ENCODE results near the gene NECTIN1.

NECTIN1 gene

DNA sequence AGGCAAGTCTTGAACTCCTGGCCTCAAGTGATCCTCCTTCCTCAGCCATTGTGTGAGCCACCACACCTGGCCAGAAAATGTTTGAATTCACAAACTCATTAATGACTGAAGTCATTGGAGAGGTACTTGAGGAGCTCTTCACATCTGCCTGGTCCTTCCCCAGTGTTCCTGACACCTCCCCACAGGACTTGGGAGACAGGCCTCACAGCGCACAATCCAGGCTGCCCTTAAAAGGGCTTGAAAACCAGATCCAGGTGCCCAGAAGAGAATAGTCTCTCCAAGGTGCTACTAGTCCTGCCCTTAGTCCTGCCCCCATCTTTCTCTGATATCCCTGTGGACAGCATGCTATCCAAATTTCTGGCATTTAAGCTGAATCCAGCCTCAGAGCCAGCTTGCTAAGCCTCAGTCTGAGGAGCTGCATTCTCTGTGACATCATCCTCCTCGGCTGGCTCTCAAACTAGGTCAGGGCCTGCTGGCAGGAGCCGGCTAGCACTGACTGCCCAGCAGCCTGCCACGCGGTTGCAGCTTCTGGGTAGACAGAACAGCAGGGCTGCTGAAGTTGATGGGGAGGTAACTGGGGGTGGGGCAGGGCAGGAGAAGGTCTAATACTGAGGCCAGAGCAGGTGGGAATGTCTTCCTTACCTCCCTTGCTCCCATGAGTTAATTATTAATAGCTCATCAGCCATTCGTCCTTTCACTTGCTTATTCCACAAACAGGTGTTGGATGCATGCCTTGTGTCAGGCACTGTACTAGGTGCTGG, 35.3 kb upstream of the NECTIN1 start:
- peaks cover 5% of the 10 kb centered on the region; the same call in 1 of the 2 replicates for H3K4me1 ChIP-seq (ENCODE audit: control insufficient read depth, insufficient read depth, low read length)
- H3K36me3 ChIP-seq (ENCODE audit: control insufficient read depth, insufficient read depth, low read length): no peaks in the 10 kb centered on the region
- no peak overlapping the region for H3K27ac ChIP-seq (ENCODE audit: low read depth, low read length)

DNA sequence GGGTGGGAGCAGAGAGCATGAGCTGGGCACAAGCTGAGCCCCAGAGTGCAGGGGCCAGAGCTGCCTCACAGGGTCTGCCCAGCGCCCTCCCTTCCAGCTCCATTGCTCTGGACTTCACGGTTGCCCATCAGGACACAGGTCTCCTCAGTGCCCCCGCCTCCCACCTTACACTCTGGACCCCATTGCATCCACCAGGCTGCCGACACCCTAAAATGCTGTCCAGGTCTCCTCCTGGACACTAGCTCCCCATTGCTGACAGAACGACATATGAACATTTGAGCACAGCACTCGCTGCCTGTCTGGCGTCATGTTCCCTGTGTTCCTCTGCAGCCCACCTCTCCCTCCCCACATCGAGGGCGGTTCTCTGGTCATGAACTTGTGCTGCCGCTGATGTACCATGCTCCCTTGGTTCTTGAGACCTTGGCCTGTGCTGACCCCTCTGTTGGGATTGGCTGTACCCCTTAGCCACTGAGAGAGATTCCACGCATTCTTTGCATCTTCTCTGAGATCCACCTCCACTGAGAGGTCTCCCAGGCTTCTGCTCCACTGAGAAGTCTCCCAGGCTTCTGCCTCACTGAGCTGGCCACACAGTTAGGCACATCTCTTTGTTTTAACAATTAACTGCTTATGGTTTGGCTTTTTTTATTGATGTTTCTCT, 34.2 kb upstream of the NECTIN1 start:
- no peaks in the 10 kb centered on the region for H3K9me3 ChIP-seq (ENCODE audit: control insufficient read depth, insufficient read depth, low read length)
- no peak overlapping the region for H3K4me3 ChIP-seq (ENCODE audit: low read depth, low read length)
- H3K36me3 ChIP-seq (ENCODE audit: control insufficient read depth, insufficient read depth, low read length): no peaks in the 10 kb centered on the region
- H3K4me1 ChIP-seq (ENCODE audit: control insufficient read depth, insufficient read depth, low read length): peaks cover 6% of the 10 kb centered on the region; the same call in 1 of the 2 replicates
- no peak overlapping the region for H3K27ac ChIP-seq (ENCODE audit: low read depth, low read length)
- H3K9ac ChIP-seq (ENCODE audit: low read depth, low read length): no peak overlapping the region
- no peaks in the 10 kb centered on the region for H3K27me3 ChIP-seq (ENCODE audit: control insufficient read depth, insufficient read depth, low read length)

More for the DNA sequence above, 35.3 kb upstream of the NECTIN1 start:
- Histone ChIP-seq H3K9ac (ENCODE audit: low read depth, low read length) (no peak overlapping the region), H3K9me3 (ENCODE audit: control insufficient read depth, insufficient read depth, low read length) (no peaks in the 10 kb centered on the region), H3K27me3 (ENCODE audit: control insufficient read depth, insufficient read depth, low read length) (no peaks in the 10 kb centered on the region), H3K4me3 (ENCODE audit: low read depth, low read length) (no peak overlapping the region)

- peaks cover 6% of the 10 kb centered on the region; the same call in 1 of the 2 replicates for H3K4me1 ChIP-seq (ENCODE audit: control insufficient read depth, insufficient read depth, low read length)
- H3K27ac ChIP-seq (ENCODE audit: low read depth, low read length): no peak overlapping the region
- no peak overlapping the region for H3K9ac ChIP-seq (ENCODE audit: low read depth, low read length)
- H3K4me3 ChIP-seq (ENCODE audit: low read depth, low read length): no peak overlapping the region
- no peaks in the 10 kb centered on the region for H3K9me3 ChIP-seq (ENCODE audit: control insufficient read depth, insufficient read depth, low read length)
- H3K36me3 ChIP-seq (ENCODE audit: control insufficient read depth, insufficient read depth, low read length): no peaks in the 10 kb centered on the region
- no peaks in the 10 kb centered on the region for H3K27me3 ChIP-seq (ENCODE audit: control insufficient read depth, insufficient read depth, low read length)
Observed at GRCh38 chr11:119759747-119760412, 30.9 kb upstream of the NECTIN1 start.

DNA sequence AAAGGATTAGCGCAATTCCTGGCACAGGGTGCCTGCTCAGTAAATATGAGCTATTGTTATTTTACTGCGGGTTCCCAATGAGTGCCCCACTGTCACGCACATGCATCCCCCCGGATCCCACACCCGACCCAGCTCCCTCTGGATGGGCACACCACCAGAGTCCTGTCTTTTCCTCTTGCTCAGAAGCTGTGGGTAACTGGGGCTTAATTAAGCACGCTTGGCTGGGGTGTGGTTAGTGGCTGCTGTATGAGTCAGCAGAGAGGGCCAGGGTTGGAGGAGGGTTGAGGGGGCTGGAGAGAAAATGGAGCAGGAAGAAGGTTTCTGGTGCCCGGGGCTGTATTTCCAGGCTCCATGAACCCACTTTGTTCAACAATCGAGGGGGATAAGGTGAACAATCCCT, 30.3 kb upstream of the NECTIN1 start:
- H3K27ac ChIP-seq (ENCODE audit: low read depth, low read length): no peak overlapping the region
- H3K36me3 ChIP-seq (ENCODE audit: control insufficient read depth, insufficient read depth, low read length): no peaks in the 10 kb centered on the region
- no peaks in the 10 kb centered on the region for H3K9me3 ChIP-seq (ENCODE audit: control insufficient read depth, insufficient read depth, low read length)
- no peak overlapping the region for H3K9ac ChIP-seq (ENCODE audit: low read depth, low read length)
- H3K27me3 ChIP-seq (ENCODE audit: control insufficient read depth, insufficient read depth, low read length): no peaks in the 10 kb centered on the region
- peaks cover 6% of the 10 kb centered on the region; the same call in 1 of the 2 replicates for H3K4me1 ChIP-seq (ENCODE audit: control insufficient read depth, insufficient read depth, low read length)
- H3K4me3 ChIP-seq (ENCODE audit: low read depth, low read length): no peak overlapping the region

DNA sequence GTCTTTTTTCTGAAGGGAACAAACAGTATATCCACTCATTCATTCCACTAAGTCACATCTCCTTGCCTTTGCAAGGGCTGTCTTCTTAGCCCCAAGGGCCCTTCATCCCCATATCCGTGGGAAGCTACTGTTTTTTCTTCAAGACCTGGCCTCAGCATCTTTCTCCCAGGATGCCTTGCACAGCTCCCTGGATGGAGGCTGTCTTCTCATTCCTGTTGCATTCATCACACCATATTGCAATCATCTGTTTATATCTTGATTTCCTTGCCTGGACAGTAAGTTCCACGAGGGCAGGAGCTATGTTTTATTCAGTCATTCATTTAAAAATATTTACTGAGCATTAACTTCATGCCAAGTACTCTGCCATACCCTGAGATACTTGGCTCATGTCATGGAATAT, 29.3 kb upstream of the NECTIN1 start:
- Histone ChIP-seq H3K27ac (ENCODE audit: low read depth, low read length) (no peak overlapping the region), H3K9me3 (ENCODE audit: control insufficient read depth, insufficient read depth, low read length) (no peaks in the 10 kb centered on the region), H3K4me1 (ENCODE audit: control insufficient read depth, insufficient read depth, low read length) (peaks cover 6% of the 10 kb centered on the region; the same call in 1 of the 2 replicates), H3K4me3 (ENCODE audit: low read depth, low read length) (no peak overlapping the region), H3K27me3 (ENCODE audit: control insufficient read depth, insufficient read depth, low read length) (no peaks in the 10 kb centered on the region), H3K36me3 (ENCODE audit: control insufficient read depth, insufficient read depth, low read length) (no peaks in the 10 kb centered on the region), H3K9ac (ENCODE audit: low read depth, low read length) (no peak overlapping the region)

GRCh38 chr11:119757378-119757777, 28.4 kb upstream of the NECTIN1 start:
- no peak overlapping the region for H3K4me3 ChIP-seq (ENCODE audit: low read depth, low read length)
- H3K27ac ChIP-seq (ENCODE audit: low read depth, low read length): no peak overlapping the region
- no peaks in the 10 kb centered on the region for H3K36me3 ChIP-seq (ENCODE audit: control insufficient read depth, insufficient read depth, low read length)
- no peaks in the 10 kb centered on the region for H3K27me3 ChIP-seq (ENCODE audit: control insufficient read depth, insufficient read depth, low read length)
- no peak overlapping the region for H3K9ac ChIP-seq (ENCODE audit: low read depth, low read length)
- no peaks in the 10 kb centered on the region for H3K9me3 ChIP-seq (ENCODE audit: control insufficient read depth, insufficient read depth, low read length)
- peaks cover 6% of the 10 kb centered on the region; the same call in 1 of the 2 replicates for H3K4me1 ChIP-seq (ENCODE audit: control insufficient read depth, insufficient read depth, low read length)

GRCh38 chr11:119756169-119756865, 27.3 kb upstream of the NECTIN1 start:
- no peak overlapping the region for H3K4me3 ChIP-seq (ENCODE audit: low read depth, low read length)
- H3K36me3 ChIP-seq (ENCODE audit: control insufficient read depth, insufficient read depth, low read length): no peaks in the 10 kb centered on the region
- H3K4me1 ChIP-seq (ENCODE audit: control insufficient read depth, insufficient read depth, low read length): peaks cover 6% of the 10 kb centered on the region; the same call in 1 of the 2 replicates
- H3K9ac ChIP-seq (ENCODE audit: low read depth, low read length): no peak overlapping the region
- H3K27me3 ChIP-seq (ENCODE audit: control insufficient read depth, insufficient read depth, low read length): no peaks in the 10 kb centered on the region
- H3K9me3 ChIP-seq (ENCODE audit: control insufficient read depth, insufficient read depth, low read length): no peaks in the 10 kb centered on the region
- no peak overlapping the region for H3K27ac ChIP-seq (ENCODE audit: low read depth, low read length)

DNA sequence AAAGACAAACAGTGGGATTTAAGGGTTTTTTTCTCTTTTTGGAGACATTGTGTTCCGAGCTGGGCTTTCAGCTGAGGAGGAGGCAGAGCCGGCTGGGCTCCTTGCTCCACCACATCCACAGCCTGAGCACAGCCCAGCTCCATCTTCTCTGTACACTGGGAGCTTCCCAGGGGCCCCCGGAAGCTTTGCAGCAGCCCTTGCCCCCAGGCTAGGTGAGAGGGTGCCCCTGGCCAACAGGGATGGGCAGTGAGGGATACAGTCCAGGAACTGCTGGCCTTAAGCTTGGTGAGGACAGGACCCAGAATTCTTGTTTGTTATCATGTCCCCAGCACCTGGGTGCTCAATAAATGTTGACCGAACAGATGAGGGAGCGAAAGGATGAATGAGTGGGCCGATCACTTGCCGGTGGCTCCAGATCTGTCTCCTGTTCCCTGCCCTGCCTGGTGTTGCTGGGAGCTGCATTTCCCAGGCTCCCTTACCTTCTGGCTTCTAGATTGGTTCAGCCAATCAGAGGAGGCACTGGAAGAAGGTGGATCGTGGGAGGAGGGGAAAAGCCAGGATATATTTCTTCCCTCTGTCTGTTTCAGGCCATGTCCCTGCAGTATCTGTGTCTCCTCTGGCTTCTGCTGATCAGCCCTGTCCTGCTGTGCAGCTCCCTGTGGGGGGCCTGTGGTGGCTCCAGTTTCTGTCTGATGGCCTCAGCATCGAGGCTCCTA, 26.5 kb upstream of the NECTIN1 start:
- Histone ChIP-seq H3K9me3 (ENCODE audit: control insufficient read depth, insufficient read depth, low read length) (no peaks in the 10 kb centered on the region), H3K4me3 (ENCODE audit: low read depth, low read length) (no peak overlapping the region), H3K27ac (ENCODE audit: low read depth, low read length) (no peak overlapping the region), H3K36me3 (ENCODE audit: control insufficient read depth, insufficient read depth, low read length) (no peaks in the 10 kb centered on the region), H3K9ac (ENCODE audit: low read depth, low read length) (no peak overlapping the region), H3K4me1 (ENCODE audit: control insufficient read depth, insufficient read depth, low read length) (peaks cover 6% of the 10 kb centered on the region; the same call in 1 of the 2 replicates), H3K27me3 (ENCODE audit: control insufficient read depth, insufficient read depth, low read length) (no peaks in the 10 kb centered on the region)

DNA sequence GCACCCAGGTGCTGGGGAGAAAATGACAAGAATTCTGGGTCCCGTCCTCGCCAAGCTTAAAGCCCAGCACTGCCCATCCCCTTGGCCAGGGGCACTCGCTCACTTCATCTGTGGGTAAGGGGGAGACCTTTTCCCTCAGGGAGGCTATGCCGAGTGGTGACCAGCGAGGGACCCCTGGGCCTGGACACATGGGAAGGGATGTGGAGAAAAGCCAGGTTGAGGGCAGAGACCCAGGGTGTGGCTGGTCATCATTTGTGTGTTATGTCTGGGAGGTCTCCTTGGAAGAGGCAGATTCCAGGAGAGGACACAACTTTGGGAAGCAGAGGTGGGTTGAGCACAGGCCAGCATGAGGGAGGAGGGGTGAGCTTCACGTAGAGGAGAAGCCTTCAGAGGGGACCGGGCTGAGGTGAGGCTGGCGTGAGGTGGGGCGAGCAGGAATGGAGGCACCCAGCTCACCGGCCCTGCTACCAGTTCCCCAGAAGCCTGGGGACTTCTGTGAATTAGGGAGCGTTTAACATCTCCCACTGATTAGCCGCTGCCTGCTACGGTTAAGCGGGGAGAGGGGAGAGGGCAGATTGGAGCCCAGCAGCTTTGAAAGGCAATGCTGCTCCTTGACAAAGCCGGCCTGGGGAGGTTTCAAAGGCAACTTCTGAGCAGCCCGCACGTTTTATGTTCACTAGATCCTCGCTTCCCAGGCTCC, 25.8 kb upstream of the NECTIN1 start:
- Histone ChIP-seq H3K27me3 (ENCODE audit: control insufficient read depth, insufficient read depth, low read length) (no peaks in the 10 kb centered on the region), H3K4me1 (ENCODE audit: control insufficient read depth, insufficient read depth, low read length) (peaks cover 6% of the 10 kb centered on the region; the same call in 1 of the 2 replicates), H3K27ac (ENCODE audit: low read depth, low read length) (no peak overlapping the region), H3K9me3 (ENCODE audit: control insufficient read depth, insufficient read depth, low read length) (no peaks in the 10 kb centered on the region), H3K9ac (ENCODE audit: low read depth, low read length) (no peak overlapping the region), H3K36me3 (ENCODE audit: control insufficient read depth, insufficient read depth, low read length) (no peaks in the 10 kb centered on the region), H3K4me3 (ENCODE audit: low read depth, low read length) (no peak overlapping the region)

DNA sequence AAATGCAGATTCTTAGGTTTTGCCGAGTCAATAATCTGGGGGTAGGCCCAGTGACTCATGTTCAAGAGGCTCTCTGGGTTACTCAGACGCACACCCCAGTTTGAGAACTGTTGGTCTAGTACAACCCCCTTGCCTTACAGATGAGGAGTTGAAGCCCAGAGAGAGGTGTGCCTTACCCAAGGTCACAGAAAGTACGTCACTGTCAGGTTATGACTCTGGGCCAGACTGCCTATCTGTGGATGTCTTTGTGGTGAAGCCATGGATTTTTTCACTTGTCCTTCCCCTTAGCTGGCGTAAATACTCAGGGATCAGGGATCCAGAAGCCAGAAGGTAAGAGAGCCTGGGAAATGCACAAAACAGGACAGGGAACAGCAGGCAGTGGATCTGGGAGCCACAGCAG, 25.2 kb upstream of the NECTIN1 start:
- H3K4me1 ChIP-seq (ENCODE audit: control insufficient read depth, insufficient read depth, low read length): 0 out of 2 replicates have a peak, but pooled peaks cover under 1% of the 10 kb centered on the region
- no peak overlapping the region for H3K27ac ChIP-seq (ENCODE audit: low read depth, low read length)
- no peak overlapping the region for H3K4me3 ChIP-seq (ENCODE audit: low read depth, low read length)
- no peaks in the 10 kb centered on the region for H3K27me3 ChIP-seq (ENCODE audit: control insufficient read depth, insufficient read depth, low read length)
- no peaks in the 10 kb centered on the region for H3K36me3 ChIP-seq (ENCODE audit: control insufficient read depth, insufficient read depth, low read length)
- H3K9me3 ChIP-seq (ENCODE audit: control insufficient read depth, insufficient read depth, low read length): no peaks in the 10 kb centered on the region
- H3K9ac ChIP-seq (ENCODE audit: low read depth, low read length): no peak overlapping the region
